Hepatocyte (in vitro differentiated cells): ENCODE measurements around the gene DYSF. TPM values are rescaled to one million over a fixed set of nuclear protein-coding genes. Genes with fewer than 3 reads are reported as not detected.

Experiments used
- DNase-seq: peaks from one replicate; pipeline ENCODE4 v3.0.0-alpha.2; 2016; ENCODE audit warnings: low spot score
- H2AFZ ChIP-seq: fragments of 200-600 bp; sonication (generic); 2 replicates; pipeline ENCODE4 v1.6.0; 2016; ENCODE audit warnings: antibody characterized with exemption, mild to moderate bottlenecking
- H3K27ac ChIP-seq: fragments of 200-600 bp; sonication (generic); 2 replicates; pipeline ENCODE4 v1.5.1; 2016; ENCODE audit warnings: mild to moderate bottlenecking
- H3K27me3 ChIP-seq: fragments of 200-600 bp; sonication (generic); 2 replicates; pipeline ENCODE4 v1.6.1; 2016
- H3K36me3 ChIP-seq: fragments of 200-600 bp; sonication (generic); replicated peaks from 2 replicates; pipeline ENCODE4 v1.5.1; 2016; ENCODE audit warnings: low read depth; ENCODE audit not compliant: insufficient read depth
- H3K4me1 ChIP-seq: fragments of 200-600 bp; sonication (generic); 2 replicates; pipeline ENCODE4 v1.5.1; 2016; ENCODE audit warnings: mild to moderate bottlenecking, moderate library complexity; ENCODE audit not compliant: insufficient read depth
- H3K4me2 ChIP-seq: fragments of 200-600 bp; sonication (generic); 2 replicates; pipeline ENCODE4 v1.6.0; 2016
- H3K4me3 ChIP-seq: fragments of 200-600 bp; sonication (generic); 2 replicates; pipeline ENCODE4 v1.5.1; 2016; ENCODE audit warnings: mild to moderate bottlenecking
- H3K79me2 ChIP-seq: fragments of 200-600 bp; sonication (generic); 2 replicates; pipeline ENCODE4 v1.6.0; 2017; ENCODE audit warnings: mild to moderate bottlenecking
- H3K9me2 ChIP-seq: fragments of 200-600 bp; sonication (generic); replicated peaks from 2 replicates; pipeline ENCODE4 v1.6.0; 2017; ENCODE audit warnings: mild to moderate bottlenecking; ENCODE audit not compliant: insufficient read depth
- H3K9me3 ChIP-seq: fragments of 200-600 bp; sonication (generic); 2 replicates; pipeline ENCODE4 v1.5.1; 2016; ENCODE audit warnings: low read depth, mild to moderate bottlenecking
- H4K20me1 ChIP-seq: fragments of 200-600 bp; sonication (generic); 2 replicates; pipeline ENCODE4 v1.6.0; 2016; ENCODE audit warnings: mild to moderate bottlenecking; ENCODE audit not compliant: insufficient read depth, poor library complexity, severe bottlenecking
- CTCF ChIP-seq: fragments of 200-600 bp; sonication (generic); IDR thresholded peaks from 2 replicates; pipeline ENCODE4 v1.5.1; 2016; ENCODE audit warnings: antibody characterized with exemption, mild to moderate bottlenecking; ENCODE audit not compliant: poor library complexity
- EZH2 ChIP-seq: fragments of 200-600 bp; sonication (generic); IDR thresholded peaks from 2 replicates; pipeline ENCODE4 v1.6.1; 2016; ENCODE audit warnings: antibody characterized with exemption, mild to moderate bottlenecking, borderline replicate concordance
- EZH2phosphoT487 ChIP-seq: fragments of 200-600 bp; sonication (generic); IDR thresholded peaks from one replicate; pipeline ENCODE4 v1.6.1; 2018; ENCODE audit warnings: antibody characterized with exemption, mild to moderate bottlenecking, low read depth, moderate library complexity; ENCODE audit not compliant: unreplicated experiment, severe bottlenecking
- WGBS: methylation state at CpG from one replicate; pipeline ENCODE4 v1.1.6; 2016; ENCODE audit warnings: low lambda C conversion rate; ENCODE audit errors: missing lambda C conversion rate; 5-methylcytosine and 5-hydroxymethylcytosine counted together
- polyA plus RNA-seq: library from polyadenylated mRNA; unstranded; fragments of >200 nt; fragmentation: Nextera tagmentation; extraction: Ambion mirVana; gene quantifications from 2 replicates; pipeline ENCODE4 v1.2.1, GENCODE V29; 2016
- total RNA-seq: library from RNA; depleted of rRNA; stranded (reverse); fragments of >200 nt; gene quantifications from 2 replicates; pipeline ENCODE4 v1.2.3, GENCODE V29; 2014

Gene DYSF
- total and polyA plus RNA-seq, 2 experiments from 2014 or later: 0.25 to 0.90 TPM

- Histone ChIP-seq H3K36me3 (no peaks in the 10 kb centered on the region), H4K20me1 (no peaks in the 10 kb centered on the region), H2AFZ (no peak overlapping the region), H3K9me2 (no peaks in the 10 kb centered on the region), H3K79me2 (no peaks in the 10 kb centered on the region), H3K4me1 (peaks cover 10% of the 10 kb centered on the region), H3K27ac (no peak overlapping the region), H3K4me2 (no peak overlapping the region), H3K4me3 (no peak overlapping the region), H3K9me3 (no peaks in the 10 kb centered on the region), H3K27me3 (no peaks in the 10 kb centered on the region)
- DNase-seq: no peak
- no peak for TF ChIP-seq EZH2phosphoT487
- TF ChIP-seq CTCF: no peak
- no peak for TF ChIP-seq EZH2
- WGBS: 98% methylated on average over 5 of the region's 5 CpGs
Measured at GRCh38 chr2:71681626-71682025, 228.3 kb downstream of the DYSF start.

- 96% methylated on average over 11 of the region's 11 CpGs for WGBS
- H3K9me2 ChIP-seq: no peaks in the 10 kb centered on the region
- no peaks in the 10 kb centered on the region for H3K36me3 ChIP-seq
- no peaks in the 10 kb centered on the region for H4K20me1 ChIP-seq
- H3K4me3 ChIP-seq: no peak overlapping the region
- peaks cover 10% of the 10 kb centered on the region for H3K4me1 ChIP-seq
- no peaks in the 10 kb centered on the region for H3K79me2 ChIP-seq
- no peaks in the 10 kb centered on the region for H3K27me3 ChIP-seq
- TF ChIP-seq EZH2phosphoT487: no peak
- no peak for TF ChIP-seq CTCF
- no peak for TF ChIP-seq EZH2
- no peak for DNase-seq
- H3K27ac ChIP-seq: no peak overlapping the region
- H3K4me2 ChIP-seq: no peak overlapping the region
- H3K9me3 ChIP-seq: no peaks in the 10 kb centered on the region
- H2AFZ ChIP-seq: no peak overlapping the region
Measured at GRCh38 chr2:71682341-71682740, 229.0 kb downstream of the DYSF start.

GRCh38 chr2:71683070-71683469 is 229.7 kb downstream of the DYSF start:
- Histone ChIP-seq H3K4me2 (no peak overlapping the region), H3K9me3 (no peaks in the 10 kb centered on the region), H2AFZ (no peak overlapping the region), H3K27me3 (no peaks in the 10 kb centered on the region), H3K27ac (no peak overlapping the region), H3K9me2 (no peaks in the 10 kb centered on the region), H3K79me2 (no peaks in the 10 kb centered on the region), H3K36me3 (no peaks in the 10 kb centered on the region), H3K4me3 (no peak overlapping the region), H3K4me1 (peaks cover 10% of the 10 kb centered on the region), H4K20me1 (no peaks in the 10 kb centered on the region)
- TF ChIP-seq CTCF: no peak
- no peak for TF ChIP-seq EZH2
- no peak for TF ChIP-seq EZH2phosphoT487
- 77% methylated on average over 6 of the region's 6 CpGs for WGBS
- DNase-seq: no peak

- Histone ChIP-seq H3K36me3 (no peaks in the 10 kb centered on the region), H3K4me1 (peaks cover 10% of the 10 kb centered on the region), H2AFZ (no peak overlapping the region), H3K4me2 (no peak overlapping the region), H3K27me3 (no peaks in the 10 kb centered on the region), H4K20me1 (no peaks in the 10 kb centered on the region), H3K27ac (no peak overlapping the region), H3K9me3 (no peaks in the 10 kb centered on the region), H3K79me2 (no peaks in the 10 kb centered on the region), H3K9me2 (no peaks in the 10 kb centered on the region), H3K4me3 (no peak overlapping the region)
- WGBS: 95% methylated on average over 1 of the region's 1 CpG
- TF ChIP-seq CTCF (no peak), EZH2 (no peak), EZH2phosphoT487 (no peak)
- no peak for DNase-seq
Measured at GRCh38 chr2:71683666-71684065, 230.3 kb downstream of the DYSF start.
